NB4 (cell line): ENCODE measurements around the gene ZBTB7C.

Experiments
- DNase-seq: peaks from one replicate; pipeline ENCODE4 v3.0.0; 2010; ENCODE audit warnings: low read depth
- H3K4me3 ChIP-seq: one replicate; pipeline ENCODE4 v1.5.1; 2011; ENCODE audit warnings: mild to moderate bottlenecking, low read depth, low read length, moderate library complexity
- CTCF ChIP-seq: IDR thresholded peaks from one replicate; pipeline ENCODE4 v1.5.1; 2012; ENCODE audit warnings: low read depth, low read length
- MAX ChIP-seq: IDR thresholded peaks from 2 replicates; pipeline ENCODE4 v1.6.1; 2011; ENCODE audit warnings: low read depth, low read length
- MYC ChIP-seq: IDR thresholded peaks from 2 replicates; pipeline ENCODE4 v1.6.1; 2011; ENCODE audit warnings: low read depth, low read length
- POLR2A ChIP-seq: IDR thresholded peaks from 2 replicates; pipeline ENCODE4 v1.6.1; 2011; ENCODE audit warnings: mild to moderate bottlenecking; ENCODE audit not compliant: insufficient read length; ENCODE audit errors: extremely low read depth

The ZBTB7C gene

GRCh38 chr18:48218285-48219022, 190.7 kb downstream of the ZBTB7C start:
- DNase-seq: no peak
- TF ChIP-seq CTCF: no peak
- TF ChIP-seq MAX: no peak
- TF ChIP-seq MYC: no peak
- TF ChIP-seq POLR2A: no peak
- no peak overlapping the region for H3K4me3 ChIP-seq

- DNase-seq: no peak
- TF ChIP-seq MAX (no peak), MYC (no peak), POLR2A (no peak), CTCF (no peak)
- no peak overlapping the region for H3K4me3 ChIP-seq
Measured at GRCh38 chr18:48217258-48218250, 191.6 kb downstream of the ZBTB7C start.

- TF ChIP-seq POLR2A (no peak), MYC (no peak), MAX (no peak), CTCF (no peak)
- H3K4me3 ChIP-seq: no peak overlapping the region
- DNase-seq: no peak
Measured at GRCh38 chr18:48216639-48217257, 192.4 kb downstream of the ZBTB7C start.

- H3K4me3 ChIP-seq: no peak overlapping the region
- no peak for DNase-seq
- TF ChIP-seq CTCF: no peak
- TF ChIP-seq MYC: no peak
- TF ChIP-seq POLR2A: no peak
- TF ChIP-seq MAX: no peak
Measured at GRCh38 chr18:48215876-48216638, 193.1 kb downstream of the ZBTB7C start.

GRCh38 chr18:48213791-48214190, 195.4 kb downstream of the ZBTB7C start:
- no peak overlapping the region for H3K4me3 ChIP-seq
- TF ChIP-seq POLR2A (no peak), MAX (no peak), CTCF (no peak), MYC (no peak)
- no peak for DNase-seq
